Breast epithelium (tissue), 4 donors: ENCODE data around the gene TMPRSS6. TPM values are rescaled to one million over a fixed set of nuclear protein-coding genes. Genes with fewer than 3 reads are reported as not detected.

Experiments
- DNase-seq, 2 donors: peaks; one replicate each; pipeline ENCODE4 v3.0.0-alpha.2; 2019; ENCODE audit warnings: low spot score in 2 of 2
- H3K27ac ChIP-seq, 2 donors: fragments of 200-600 bp; sonication (generic) in 1 of 2; one replicate each; pipeline ENCODE4 v1.5.1; 2016 to 2019; ENCODE audit warnings: mild to moderate bottlenecking in 1 of 2
- H3K27me3 ChIP-seq, 2 donors: fragments of 200-600 bp; sonication (generic) in 1 of 2; one replicate each; pipeline versions ENCODE4 v1.5.1 to v1.6.0; 2017 to 2019; ENCODE audit warnings: control low read depth in 1 of 2, mild to moderate bottlenecking in 1 of 2
- H3K36me3 ChIP-seq: fragments of 200-600 bp; one replicate; pipeline ENCODE4 v1.5.1; 2019
- H3K4me1 ChIP-seq, 2 donors: fragments of 200-600 bp; sonication (generic); one replicate each; pipeline ENCODE4 v1.5.1; 2016 to 2019; ENCODE audit warnings: control low read depth in 1 of 2
- H3K4me3 ChIP-seq, 3 donors: fragments of 200-600 bp; sonication (generic); 1 replicate in 2 of 3; 2 replicates in 1 of 3; pipeline ENCODE4 v1.5.1; 2016 to 2019; ENCODE audit warnings: mild to moderate bottlenecking in 3 of 3, moderate library complexity in 2 of 3
- H3K9me3 ChIP-seq, 2 donors: fragments of 200-600 bp; sonication (generic) in 1 of 2; one replicate each; pipeline ENCODE4 v1.5.1; 2016 to 2019; ENCODE audit warnings: control low read depth in 1 of 2
- POLR2A ChIP-seq: fragments of 450-650 bp; IDR thresholded peaks from one replicate; pipeline ENCODE4 v1.6.1; 2016; ENCODE audit warnings: antibody characterized with exemption, mild to moderate bottlenecking, moderate library complexity
- POLR2AphosphoS5 ChIP-seq, 3 donors: sonication (generic); formaldehyde crosslinking; IDR thresholded peaks; one replicate each; pipeline ENCODE4 v1.6.1; 2017; ENCODE audit warnings: antibody characterized with exemption in 3 of 3
- intact Hi-C: fragments of 100-400 bp; cut with DNase I; formaldehyde crosslinking; loops from one replicate; pipeline ENCODE4 v1.15.1; 2023; ENCODE audit warnings: low total_unique reads
- total RNA-seq, 3 donors: library from RNA; depleted of rRNA; stranded (reverse); fragments of >200 nt; gene quantifications; one replicate each; pipeline ENCODE4 v1.1.0, GENCODE V29; 2016
- TF ChIP-seq, protein P1 (sequence below), 3 donors: fragments of 450-650 bp; IDR thresholded peaks; one replicate each; pipeline ENCODE4 v1.5.1; 2016 to 2017; ENCODE audit warnings: antibody characterized with exemption in 3 of 3, mild to moderate bottlenecking in 3 of 3, moderate library complexity in 3 of 3

TMPRSS6 gene
- total RNA-seq, 3 donors from 2014 or later, result 0.88 TPM; not detected in 2

DNA sequence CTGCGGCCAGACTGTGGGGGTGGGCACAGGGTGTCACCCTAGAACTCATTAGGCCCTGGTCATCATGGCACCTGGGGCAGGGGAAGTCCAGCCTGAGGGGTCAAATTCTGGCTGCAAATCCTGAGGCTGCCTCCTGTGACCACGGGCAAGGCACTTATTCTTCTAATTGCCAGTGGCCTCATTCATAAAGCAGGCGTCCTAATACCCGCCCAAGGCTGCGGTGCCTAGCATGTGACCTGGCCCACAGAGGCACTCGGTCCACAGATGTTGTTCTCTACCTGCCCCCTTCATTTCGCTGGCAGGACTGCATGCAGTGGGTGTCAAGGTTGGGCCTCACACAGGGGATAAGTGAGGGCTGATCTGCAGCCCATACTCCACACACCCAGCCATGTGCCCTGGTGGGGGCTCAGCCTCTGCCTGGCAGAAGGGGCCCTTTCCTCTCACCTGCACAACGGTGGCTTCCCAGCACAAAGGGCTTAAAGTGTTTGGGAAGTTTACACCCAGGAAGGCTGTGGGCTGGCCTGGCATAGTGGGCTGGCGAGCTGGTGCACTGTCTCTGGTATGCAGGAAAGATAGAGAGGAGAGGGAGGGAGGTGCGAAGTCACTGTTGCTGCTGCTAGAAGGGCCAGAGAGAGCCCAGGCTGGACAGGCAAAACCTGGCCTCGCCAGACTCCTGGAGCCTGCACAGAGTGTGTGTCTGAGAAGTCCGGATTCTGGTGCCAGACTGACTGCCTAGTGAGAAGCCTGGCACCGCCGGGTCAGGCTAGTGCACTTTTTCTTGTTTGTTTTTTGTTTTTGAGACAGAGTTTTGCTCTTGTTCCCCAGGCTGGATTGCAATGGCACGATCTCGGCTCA, 86.8 kb downstream of the TMPRSS6 start:
- Histone ChIP-seq H3K4me1 (peaks cover 0 to 15% of the 10 kb centered on the region in 2 donors), H3K36me3 (no peaks in the 10 kb centered on the region)

DNA sequence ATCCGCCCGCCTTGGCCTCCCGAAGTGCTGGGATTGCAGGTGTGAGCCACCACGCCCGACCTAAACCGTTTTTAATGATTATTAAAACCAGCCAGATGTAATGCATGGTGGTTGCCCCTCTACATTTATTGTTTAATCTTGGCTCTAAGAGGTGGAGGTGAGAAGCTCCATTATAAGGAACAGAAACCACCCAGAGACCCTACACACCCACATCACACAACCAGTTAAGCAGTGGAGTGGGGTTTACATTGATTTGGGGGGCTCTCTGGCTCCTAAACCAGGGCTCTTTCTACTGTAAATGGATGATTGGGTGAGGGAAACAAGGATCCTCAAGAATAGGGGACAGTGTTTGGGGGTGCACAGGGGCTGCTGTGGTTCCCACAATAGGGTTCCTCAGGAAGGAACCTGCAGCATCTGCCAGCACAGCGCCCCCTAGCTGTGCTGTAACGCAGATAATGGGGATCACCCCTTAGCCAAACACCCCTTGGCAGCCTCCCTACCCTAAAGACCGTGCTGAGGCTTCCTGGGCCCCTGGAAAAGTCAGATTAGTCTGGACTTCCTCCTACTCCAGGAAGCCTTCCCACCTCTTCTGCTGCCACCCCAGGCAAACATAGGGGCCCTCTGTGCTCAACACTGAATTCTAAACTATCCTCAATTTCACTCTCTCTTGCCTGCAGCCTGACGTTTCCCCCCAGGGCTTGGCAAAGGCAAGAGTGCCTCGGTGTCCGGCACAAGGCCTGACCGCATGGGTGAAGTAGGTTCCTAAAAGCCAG, 87.6 kb downstream of the TMPRSS6 start:
- Histone ChIP-seq H3K27ac (no peak overlapping the region), H3K4me1 (peaks cover 0 to 15% of the 10 kb centered on the region in 2 donors)

More for the DNA sequence above, 86.8 kb downstream of the TMPRSS6 start:
- Histone ChIP-seq H3K9me3 (no peaks in the 10 kb centered on the region), H3K27me3 (no peaks in the 10 kb centered on the region), H3K4me3 (no peak overlapping the region), H3K27ac (no peak overlapping the region)
- intact Hi-C loops, result no loop called here
- no peak for TF ChIP-seq POLR2A
- no peak for TF ChIP-seq POLR2AphosphoS5 (IDR thresholded peaks at IDR 0.05)
- TF ChIP-seq, protein P1, sequence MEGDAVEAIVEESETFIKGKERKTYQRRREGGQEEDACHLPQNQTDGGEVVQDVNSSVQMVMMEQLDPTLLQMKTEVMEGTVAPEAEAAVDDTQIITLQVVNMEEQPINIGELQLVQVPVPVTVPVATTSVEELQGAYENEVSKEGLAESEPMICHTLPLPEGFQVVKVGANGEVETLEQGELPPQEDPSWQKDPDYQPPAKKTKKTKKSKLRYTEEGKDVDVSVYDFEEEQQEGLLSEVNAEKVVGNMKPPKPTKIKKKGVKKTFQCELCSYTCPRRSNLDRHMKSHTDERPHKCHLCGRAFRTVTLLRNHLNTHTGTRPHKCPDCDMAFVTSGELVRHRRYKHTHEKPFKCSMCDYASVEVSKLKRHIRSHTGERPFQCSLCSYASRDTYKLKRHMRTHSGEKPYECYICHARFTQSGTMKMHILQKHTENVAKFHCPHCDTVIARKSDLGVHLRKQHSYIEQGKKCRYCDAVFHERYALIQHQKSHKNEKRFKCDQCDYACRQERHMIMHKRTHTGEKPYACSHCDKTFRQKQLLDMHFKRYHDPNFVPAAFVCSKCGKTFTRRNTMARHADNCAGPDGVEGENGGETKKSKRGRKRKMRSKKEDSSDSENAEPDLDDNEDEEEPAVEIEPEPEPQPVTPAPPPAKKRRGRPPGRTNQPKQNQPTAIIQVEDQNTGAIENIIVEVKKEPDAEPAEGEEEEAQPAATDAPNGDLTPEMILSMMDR (IDR thresholded peaks at IDR 0.05), result no peak
- DNase-seq, result no peak

DNA sequence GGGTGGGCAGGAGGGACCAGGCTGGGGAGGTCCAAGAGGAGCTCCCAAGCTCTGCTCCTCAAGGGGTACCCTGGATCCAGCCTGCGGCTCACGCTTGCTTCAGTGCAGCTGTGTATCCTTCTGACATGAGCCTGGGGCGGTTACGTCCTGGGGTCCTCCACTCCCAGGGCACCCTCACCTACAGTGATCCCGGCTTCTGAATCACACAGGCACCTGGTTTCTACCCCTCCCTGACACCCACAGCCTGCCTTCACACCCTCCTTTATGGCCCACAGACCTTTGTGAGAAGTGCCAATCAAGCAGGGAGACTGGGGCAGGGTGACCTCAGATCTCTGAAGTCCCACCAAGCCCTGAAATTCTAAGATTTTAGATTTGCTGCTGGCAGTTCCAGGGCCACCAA, 88.5 kb downstream of the TMPRSS6 start:
- TF ChIP-seq POLR2A, result no peak
- TF ChIP-seq, protein P1 (IDR thresholded peaks at IDR 0.05), result no peak
- TF ChIP-seq POLR2AphosphoS5 (IDR thresholded peaks at IDR 0.05), result no peak
- no peak overlapping the region for H3K27ac ChIP-seq
- DNase-seq, result no peak
- H3K4me1 ChIP-seq, result peaks cover 0 to 15% of the 10 kb centered on the region in 2 donors
- H3K4me3 ChIP-seq, result peak overlapping the region in 2 of 3 donors; percentile 91 to 98
- intact Hi-C loops, result no loop called here
- H3K27me3 ChIP-seq, result no peaks in the 10 kb centered on the region
- no peaks in the 10 kb centered on the region for H3K9me3 ChIP-seq
- no peaks in the 10 kb centered on the region for H3K36me3 ChIP-seq

More for the DNA sequence above, 87.6 kb downstream of the TMPRSS6 start:
- H3K36me3 ChIP-seq, result no peaks in the 10 kb centered on the region
- intact Hi-C loops, result no loop called here
- DNase-seq, result no peak
- H3K27me3 ChIP-seq, result no peaks in the 10 kb centered on the region
- TF ChIP-seq POLR2AphosphoS5 (IDR thresholded peaks at IDR 0.05), result no peak
- TF ChIP-seq, protein P1 (IDR thresholded peaks at IDR 0.05), result peak in 2 of 3 donors; percentile 43 to 45
- no peaks in the 10 kb centered on the region for H3K9me3 ChIP-seq
- H3K4me3 ChIP-seq, result no peak overlapping the region

DNA sequence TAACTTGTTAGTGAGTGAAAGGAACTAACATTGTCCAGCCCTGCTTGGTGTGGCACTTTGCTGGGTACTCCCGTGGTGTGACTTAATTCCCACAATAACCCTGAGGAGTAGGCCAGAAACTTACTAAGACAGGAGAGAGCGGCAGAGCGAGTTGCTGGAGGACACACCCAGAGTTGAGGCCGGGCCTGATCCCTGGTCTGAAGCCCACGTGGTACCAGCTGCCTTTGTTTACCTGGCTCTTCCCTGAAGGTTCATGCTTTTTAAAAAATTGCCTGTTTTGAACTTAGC, 89.4 kb downstream of the TMPRSS6 start:
- peak overlapping the region; percentile 88 to 96 for H3K27ac ChIP-seq
- H3K27me3 ChIP-seq, result no peaks in the 10 kb centered on the region
- no peak for TF ChIP-seq POLR2AphosphoS5 (IDR thresholded peaks at IDR 0.05)
- TF ChIP-seq POLR2A, result no peak
- TF ChIP-seq, protein P1 (IDR thresholded peaks at IDR 0.05), result no peak
- H3K9me3 ChIP-seq, result no peaks in the 10 kb centered on the region
- no peaks in the 10 kb centered on the region for H3K36me3 ChIP-seq
- H3K4me1 ChIP-seq, result peaks cover 0 to 15% of the 10 kb centered on the region in 2 donors
- intact Hi-C loops, result no loop called here
- H3K4me3 ChIP-seq, result peak overlapping the region; percentile 91 to 98 (median 94)
- DNase-seq, result no peak
